HepG2 (cell line): ENCODE measurements around the gene AQP7. TPM values are rescaled to one million over a fixed set of nuclear protein-coding genes. Genes with fewer than 3 reads are reported as not detected.

ENCODE experiments used
- ATAC-seq: fragments of 200-7000 bp; cut with Tn5 transposase; 3 replicates; pipeline ENCODE4 v1.9.1; 2020; ENCODE audit warnings: mild to moderate bottlenecking, moderate library complexity
- BruUV-seq: library from RNA; stranded (reverse); fragments of 400-500 nt; replicated peaks from 2 replicates; lab custom pipeline; 2021; lab: Mats Ljungman, UMichigan
- CTCF ChIA-PET: fragments of 300-600 bp; formaldehyde crosslinking; extraction: SDS; loops from one replicate; lab custom pipeline; 2021; ENCODE audit warnings: low total read pairs, inconsistent platforms, low intra/inter-chr PET ratio; lab: Yijun Ruan, JAX
- POLR2A ChIA-PET: fragments of 350-600 bp; sonication (Branson Sonifier 250); formaldehyde crosslinking; loops from one replicate; lab custom pipeline; 2020; ENCODE audit warnings: antibody characterized with exemption, inconsistent platforms; lab: Yijun Ruan, JAX
- DNase-seq: peaks from one replicate; pipeline ENCODE4 v3.0.0-alpha.2; 2015; ENCODE audit warnings: low spot score
- FAIRE-seq: peaks from 3 replicates; lab custom pipeline; 2011; peaks lifted over from hg19 to GRCh38; lab: Jason Lieb, UNC
- H2AFZ ChIP-seq: one replicate; pipeline ENCODE4 v1.6.1; 2011; ENCODE audit warnings: low read length, inconsistent platforms
- H3K27ac ChIP-seq: fragments of 300-600 bp; 3 replicates; pipeline ENCODE4 v1.8.0; 2011; ENCODE audit warnings: mixed run types, mild to moderate bottlenecking, mixed read lengths, low read length, inconsistent platforms; ENCODE audit not compliant: insufficient read depth; ENCODE audit errors: extremely low read length
- H3K27me3 ChIP-seq, 2 experiments: fragments of 200-600 bp in 1 of 2; 2 replicates in 1 of 2; 3 replicates in 1 of 2; pipeline versions ENCODE4 v1.6.0 to v1.8.0; 2011; ENCODE audit warnings: low read length in 2 of 2, mild to moderate bottlenecking in 2 of 2, moderate library complexity in 2 of 2, inconsistent platforms in 1 of 2; ENCODE audit not compliant: insufficient read depth in 2 of 2, control insufficient read depth in 1 of 2
- H3K36me3 ChIP-seq, 2 experiments: fragments of 200-600 bp in 1 of 2; replicated peaks in 1 of 2; 2 replicates in 1 of 2; 3 replicates in 1 of 2; pipeline versions ENCODE4 v1.5.1 to v1.8.0; 2011; ENCODE audit warnings: low read length in 2 of 2, inconsistent platforms in 1 of 2; ENCODE audit not compliant: insufficient read depth in 2 of 2, control insufficient read depth in 1 of 2
- H3K4me1 ChIP-seq: 2 replicates; pipeline ENCODE4 v1.5.1; 2012; ENCODE audit warnings: low read length, inconsistent platforms; ENCODE audit not compliant: insufficient read depth
- H3K4me2 ChIP-seq: 2 replicates; pipeline ENCODE4 v1.6.0; 2011; ENCODE audit warnings: low read depth, low read length, inconsistent platforms
- H3K4me3 ChIP-seq, 3 experiments: fragments of 200-600 bp in 1 of 3; sonication (generic), shearing (Covaris generic) in 1 of 3; replicated peaks in 1 of 3; 2 replicates each; pipeline ENCODE4 v1.5.1; 2011 to 2016; ENCODE audit warnings: low read length in 3 of 3, inconsistent platforms in 2 of 3, low read depth in 2 of 3, mild to moderate bottlenecking in 2 of 3, control low read depth in 1 of 3, mixed read lengths in 1 of 3; ENCODE audit not compliant: insufficient read depth in 1 of 3
- H3K79me2 ChIP-seq: one replicate; pipeline ENCODE4 v1.6.1; 2011; ENCODE audit warnings: low read length, inconsistent platforms; ENCODE audit not compliant: insufficient read depth
- H3K9ac ChIP-seq: 2 replicates; pipeline ENCODE4 v1.6.0; 2011; ENCODE audit warnings: mild to moderate bottlenecking, low read depth, low read length, inconsistent platforms; ENCODE audit not compliant: insufficient read depth
- H3K9me3 ChIP-seq: 2 replicates; pipeline ENCODE4 v1.5.1; 2012; ENCODE audit warnings: mild to moderate bottlenecking, low read length
- H4K20me1 ChIP-seq: 2 replicates; pipeline ENCODE4 v1.6.0; 2011; ENCODE audit warnings: inconsistent platforms, mild to moderate bottlenecking, low read length, moderate library complexity; ENCODE audit not compliant: insufficient read depth
- MNT ChIP-seq: fragments of 450-650 bp; IDR thresholded peaks from 2 replicates; pipeline ENCODE4 v1.6.1; 2016
- NFE2L1 ChIP-seq: sonication (generic); formaldehyde crosslinking; IDR thresholded peaks from 2 replicates; pipeline ENCODE4 v1.4.0; 2020; ENCODE audit warnings: missing genetic modification reagents, mild to moderate bottlenecking, borderline replicate concordance
- ZNF746 ChIP-seq: sonication (generic); formaldehyde crosslinking; IDR thresholded peaks from 2 replicates; pipeline ENCODE4 v1.8.0; 2022; ENCODE audit warnings: mild to moderate bottlenecking, missing genetic modification reagents
- ZNF768 ChIP-seq: sonication (generic); formaldehyde crosslinking; IDR thresholded peaks from 2 replicates; pipeline ENCODE4 v1.4.0; 2020; ENCODE audit warnings: missing genetic modification reagents
- WGBS: methylation state at CpG from one replicate; pipeline ENCODE4 v1.1.6; 2017; ENCODE audit warnings: low lambda C conversion rate; 5-methylcytosine and 5-hydroxymethylcytosine counted together
- in situ Hi-C: cut with HindIII; loops from 2 replicates; pipeline ENCODE4 v1.10.0; 2017; ENCODE audit warnings: low pct_unique_long_range_greater_than_20kb; ENCODE audit not compliant: extremely low pct_ligation_motif_present
- intact Hi-C: fragments of 100-400 bp; cut with micrococcal nuclease; formaldehyde crosslinking; loops from one replicate; pipeline ENCODE4 v1.10.0; 2022; ENCODE audit not compliant: unreplicated experiment
- polyA plus RNA-seq, 8 experiments: library from polyadenylated mRNA; depleted of rRNA in 3 of 8; stranded (reverse) in 7 of 8; unstranded in 1 of 8; fragments of >200 nt; fragmentation: Illumina TruSeq in 4 of 8; extraction: Trizol in 4 of 8; gene quantifications; 2 replicates each; pipeline versions ENCODE4 v1.2.1 to v1.2.3, GENCODE V29; 2011 to 2016; ENCODE audit warnings: low read depth in 4 of 8, missing spikeins in 1 of 8, mixed read lengths in 1 of 8; ENCODE audit not compliant: insufficient read depth in 1 of 8
- total RNA-seq, 5 experiments: library from RNA; depleted of rRNA; stranded (reverse); fragments of >200 nt; fragmentation: Illumina TruSeq; extraction: Trizol; gene quantifications; 2 replicates each; pipeline ENCODE4 v1.2.3, GENCODE V29; 2016; ENCODE audit warnings: low read depth in 1 of 5

The AQP7 gene
- total and polyA plus RNA-seq, 2 of the 13 experiments (the other 11 are each of a cell fraction or from before 2014, with no cell fraction given), result 1.9 to 2.1 TPM

- WGBS, result 48% methylated on average over 6 of the region's 6 CpGs
- no peak for TF ChIP-seq ZNF746 (CRISPR knock-in tag)
- TF ChIP-seq ZNF768 (CRISPR knock-in tag), result peak; percentile 94
- TF ChIP-seq, all 625 proteins: peak for 1
- ATAC-seq (no peak), DNase-seq (no peak), FAIRE-seq (no peak)
- no TSS peak for BruUV-seq
- Histone ChIP-seq H3K27me3 (peaks cover 3 to 24% of the 10 kb centered on the region in 2 experiments; a peak in 4 of 5 replicates), H3K79me2 (no peaks in the 10 kb centered on the region), H3K36me3 (no peaks in the 10 kb centered on the region), H3K4me1 (peaks cover 35% of the 10 kb centered on the region), H3K27ac (no peak overlapping the region), H3K9me3 (no peaks in the 10 kb centered on the region), H3K4me3 (no peak overlapping the region), H3K9ac (no peak overlapping the region), H2AFZ (no peak overlapping the region), H4K20me1 (no peaks in the 10 kb centered on the region), H3K4me2 (no peak overlapping the region)
- POLR2A ChIA-PET, result interaction anchor here (1.0 kb wide), 1 partner anchor 34 kb away, joined by 3 read pairs; the partner anchor contains the start of gene NOL6
- in situ Hi-C loops, result no loop called here
- CTCF ChIA-PET, result no interaction called here
- intact Hi-C loops, result no loop called here
Observed at GRCh38 chr9:33439731-33440130, 37.4 kb upstream of the AQP7 start.

- no peak overlapping the region for H3K9ac ChIP-seq
- no peak overlapping the region for H3K4me2 ChIP-seq
- WGBS, result 62% methylated on average over 7 of the region's 7 CpGs
- H3K9me3 ChIP-seq, result no peaks in the 10 kb centered on the region
- ATAC-seq, result no peak
- FAIRE-seq, result no peak
- H3K27ac ChIP-seq, result no peak overlapping the region
- H2AFZ ChIP-seq, result no peak overlapping the region
- H3K79me2 ChIP-seq, result no peaks in the 10 kb centered on the region
- ChIA-PET POLR2A (interaction anchor here (1.0 kb wide), 1 partner anchor 35 kb away, joined by 3 read pairs; the partner anchor contains the start of gene NOL6), CTCF (no interaction called here)
- peak; percentile 65 for TF ChIP-seq MNT
- no peak for TF ChIP-seq NFE2L1
- intact Hi-C loops (no loop called here), in situ Hi-C loops (no loop called here)
- peaks cover 3 to 28% of the 10 kb centered on the region in 2 experiments; a peak in 3 of 5 replicates for H3K27me3 ChIP-seq
- peaks cover 37% of the 10 kb centered on the region for H3K4me1 ChIP-seq
- BruUV-seq, result no TSS peak
- no peaks in the 10 kb centered on the region for H4K20me1 ChIP-seq
- DNase-seq, result no peak
- H3K4me3 ChIP-seq, result no peak overlapping the region
- H3K36me3 ChIP-seq, result no peaks in the 10 kb centered on the region
Observed at GRCh38 chr9:33438926-33439680, 36.7 kb upstream of the AQP7 start.
